ENCODE data around the gene INSL4. TPM values are rescaled to one million over a fixed set of nuclear protein-coding genes. Genes with fewer than 3 reads are reported as not detected.

INSL4 gene
- polyA plus RNA-seq (2013), result not detected

DNA sequence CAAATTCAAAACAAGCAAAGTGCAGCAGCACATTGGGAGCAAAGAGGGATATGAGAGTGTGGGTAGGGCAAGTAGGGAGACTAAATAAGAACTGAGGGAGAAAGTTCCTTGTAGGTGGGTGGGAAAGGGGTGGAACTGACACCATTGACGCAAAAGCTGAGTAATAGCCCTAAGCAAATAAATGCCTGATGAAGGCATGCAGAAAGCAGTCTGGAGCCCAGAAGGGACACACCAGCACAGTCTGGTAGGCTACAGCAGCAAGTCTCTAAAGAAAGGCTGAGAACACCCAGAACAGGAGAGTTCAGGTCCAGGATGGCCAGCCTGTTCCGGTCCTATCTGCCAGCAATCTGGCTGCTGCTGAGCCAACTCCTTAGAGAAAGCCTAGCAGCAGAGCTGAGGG lies at the start of gene INSL4:
Gene INSL4 (plus strand): TSS at position 208 of the 400 bp plus-strand sequence. CDS start 105 bp downstream, at position 313.
- no peak within 1 kb of the TSS for H3K4me3 ChIP-seq (ENCODE audit: control insufficient read depth in 1 of 7, extremely low read depth in 1 of 7, insufficient read depth in 4 of 7, low read depth in 2 of 7, low read length in 6 of 7)
- ChIA-PET CTCF (no interaction called here), POLR2A (no interaction called here)
- WGBS (ENCODE audit: insufficient coverage), result 100% methylated on average over 2 of the region's 2 CpGs
- H3K27ac ChIP-seq (ENCODE audit: insufficient read depth in 1 of 2, low read depth in 1 of 2, low read length in 2 of 2, poor library complexity in 1 of 2, severe bottlenecking in 2 of 2), result no peak within 1 kb of the TSS
- no peak for DNase-seq
- H3K36me3 ChIP-seq (ENCODE audit: control insufficient read depth in 4 of 4, insufficient read depth in 4 of 4, low read length in 3 of 4), result no peaks in the 10 kb centered on the region
- peaks cover 0 to 5% (median 0%) of the 10 kb centered on the region in 5 experiments for H3K27me3 ChIP-seq (replicated peaks in 2 of 5; ENCODE audit: control insufficient read depth in 4 of 5, insufficient read depth in 5 of 5, low read length in 4 of 5)
- no peaks in the 10 kb centered on the region for H3K4me1 ChIP-seq (ENCODE audit: control extremely low read depth in 1 of 4, control insufficient read depth in 4 of 4, insufficient read depth in 4 of 4, low read length in 3 of 4)
- H3K9me3 ChIP-seq (ENCODE audit: control extremely low read depth in 1 of 5, control insufficient read depth in 4 of 5, insufficient read depth in 2 of 5, low read depth in 1 of 5, low read length in 4 of 5), result no peaks in the 10 kb centered on the region

- H3K9me3 ChIP-seq (ENCODE audit: control extremely low read depth in 1 of 5, control insufficient read depth in 4 of 5, insufficient read depth in 2 of 5, low read depth in 1 of 5, low read length in 4 of 5), result peaks cover 0 to 8% (median 4%) of the 10 kb centered on the region in 5 experiments
- H3K27ac ChIP-seq (ENCODE audit: insufficient read depth in 1 of 2, low read depth in 1 of 2, low read length in 2 of 2, poor library complexity in 1 of 2, severe bottlenecking in 2 of 2), result no peak overlapping the region
- ChIA-PET POLR2A (no interaction called here), CTCF (interaction anchor here (1.0 kb wide), 1 partner anchor 8 kb away, joined by 3 read pairs; no protein-coding TSS in a partner anchor)
- no peaks in the 10 kb centered on the region for H3K27me3 ChIP-seq (replicated peaks in 2 of 5; ENCODE audit: control insufficient read depth in 4 of 5, insufficient read depth in 5 of 5, low read length in 4 of 5)
- no peak for DNase-seq
- H3K4me1 ChIP-seq (ENCODE audit: control extremely low read depth in 1 of 4, control insufficient read depth in 4 of 4, insufficient read depth in 4 of 4, low read length in 3 of 4), result peaks cover 0 to 12% (median 2%) of the 10 kb centered on the region in 4 experiments
- H3K4me3 ChIP-seq (ENCODE audit: control insufficient read depth in 1 of 7, extremely low read depth in 1 of 7, insufficient read depth in 4 of 7, low read depth in 2 of 7, low read length in 6 of 7), result no peak overlapping the region
- no peaks in the 10 kb centered on the region for H3K36me3 ChIP-seq (ENCODE audit: control insufficient read depth in 4 of 4, insufficient read depth in 4 of 4, low read length in 3 of 4)
- 100% methylated on average over 1 of the region's 2 CpGs for WGBS (ENCODE audit: insufficient coverage)
Measured at GRCh38 chr9:5184776-5185175, 46.4 kb upstream of the INSL4 start.

DNA sequence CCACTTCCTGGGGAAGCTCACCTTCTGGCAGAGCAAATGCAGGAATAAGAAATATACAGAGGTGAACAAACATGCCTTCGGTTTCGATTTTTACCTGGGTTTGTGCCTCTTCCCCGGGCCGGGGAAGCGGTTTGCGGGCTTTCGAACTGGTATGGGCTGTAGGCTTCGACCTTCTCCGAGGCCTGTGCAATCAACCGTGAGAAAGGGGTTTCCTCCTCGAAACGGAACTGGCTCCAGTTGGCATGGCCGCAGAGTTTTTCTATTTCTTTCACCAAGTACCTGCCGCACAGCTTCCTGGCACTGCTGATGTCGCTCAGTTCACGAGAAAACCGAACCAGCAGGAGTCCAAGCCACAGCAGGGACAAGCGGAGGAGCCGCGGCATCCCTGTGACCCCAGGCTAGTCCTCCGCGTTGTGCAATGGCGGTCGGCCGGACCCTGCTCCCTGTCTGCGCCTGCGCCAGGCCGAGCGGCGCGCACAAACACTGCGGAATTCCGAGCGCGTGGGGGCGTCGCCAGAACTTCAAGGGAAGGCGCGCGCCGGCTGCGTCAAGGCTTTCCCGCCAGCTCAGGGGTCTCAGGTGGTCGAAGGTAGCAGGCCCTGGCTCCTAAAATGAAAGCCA lies 45.9 kb upstream of the INSL4 start, which contains the start of gene INSL6:
Gene INSL6 (minus strand): TSS at position 420 of the 621 bp plus-strand sequence. CDS start 37 bp downstream, at position 383.
- 97% methylated on average over 44 of the region's 44 CpGs for WGBS (ENCODE audit: insufficient coverage)
- no peaks in the 10 kb centered on the region for H3K27me3 ChIP-seq (replicated peaks in 2 of 5; ENCODE audit: control insufficient read depth in 4 of 5, insufficient read depth in 5 of 5, low read length in 4 of 5)
- peaks cover 0 to 5% (median 4%) of the 10 kb centered on the region in 5 experiments for H3K9me3 ChIP-seq (ENCODE audit: control extremely low read depth in 1 of 5, control insufficient read depth in 4 of 5, insufficient read depth in 2 of 5, low read depth in 1 of 5, low read length in 4 of 5)
- H3K36me3 ChIP-seq (ENCODE audit: control insufficient read depth in 4 of 4, insufficient read depth in 4 of 4, low read length in 3 of 4), result no peaks in the 10 kb centered on the region
- H3K4me1 ChIP-seq (ENCODE audit: control extremely low read depth in 1 of 4, control insufficient read depth in 4 of 4, insufficient read depth in 4 of 4, low read length in 3 of 4), result peaks cover 0 to 12% (median 2%) of the 10 kb centered on the region in 4 experiments
- no peak within 1 kb of the TSS for H3K27ac ChIP-seq (ENCODE audit: insufficient read depth in 1 of 2, low read depth in 1 of 2, low read length in 2 of 2, poor library complexity in 1 of 2, severe bottlenecking in 2 of 2)
- no peak within 1 kb of the TSS for H3K4me3 ChIP-seq (ENCODE audit: control insufficient read depth in 1 of 7, extremely low read depth in 1 of 7, insufficient read depth in 4 of 7, low read depth in 2 of 7, low read length in 6 of 7)
- CTCF ChIA-PET, result interaction anchor here (0.6 to 1.1 kb wide), 4 partner anchors 9 to 676 kb away, joined by 3 to 4 read pairs (median 3); no protein-coding TSS in a partner anchor
- POLR2A ChIA-PET, result no interaction called here
- DNase-seq, result no peak

DNA sequence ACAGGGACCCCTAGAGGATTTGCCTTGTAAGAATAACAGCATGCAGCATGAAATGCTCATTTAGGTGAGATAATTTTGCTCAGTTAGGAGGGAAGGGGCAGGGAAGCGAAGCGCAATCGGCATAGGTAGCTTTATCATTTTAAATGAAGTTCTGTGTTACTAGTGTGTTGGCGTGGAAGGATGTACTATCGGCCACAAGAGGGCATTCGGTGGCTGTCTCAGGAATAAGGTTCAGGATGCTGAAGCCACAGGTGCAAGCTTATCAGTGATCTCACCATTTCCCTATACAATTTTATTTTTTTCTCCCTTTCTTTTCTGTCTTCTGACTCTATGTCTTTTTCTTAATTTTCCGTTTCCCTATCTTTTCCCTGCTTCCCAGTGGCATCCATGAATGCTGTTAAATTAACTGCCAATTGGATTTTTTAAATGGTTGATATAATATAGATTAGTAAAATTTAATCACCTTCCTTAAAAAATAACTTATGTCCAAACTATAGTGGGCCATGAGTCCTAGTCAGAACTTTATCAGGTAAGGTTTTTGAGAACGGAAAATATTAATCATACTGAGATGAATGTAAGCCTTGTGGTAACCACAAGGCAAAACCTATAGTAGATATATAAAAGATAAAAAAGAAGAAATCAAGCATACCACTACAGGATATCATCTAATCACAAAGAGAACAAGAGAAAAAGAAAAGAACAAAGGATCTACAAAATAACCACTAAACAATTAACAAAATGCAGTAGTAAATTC lies 44.6 kb upstream of the INSL4 start:
- peak; percentile 73 to 82 (median 81) for DNase-seq
- ChIA-PET POLR2A (interaction anchor here (0.7 kb wide), 1 partner anchor 464 kb away, joined by 3 read pairs; no protein-coding TSS in a partner anchor), CTCF (interaction anchor here (0.7 to 1.9 kb wide), 10 partner anchors 238 to 414 kb away, joined by 3 to 7 read pairs (median 4); no protein-coding TSS in a partner anchor)
- no peak overlapping the region for H3K27ac ChIP-seq (ENCODE audit: insufficient read depth in 1 of 2, low read depth in 1 of 2, low read length in 2 of 2, poor library complexity in 1 of 2, severe bottlenecking in 2 of 2)
- 72% methylated on average over 3 of the region's 8 CpGs for WGBS (ENCODE audit: insufficient coverage)
- H3K36me3 ChIP-seq (ENCODE audit: control insufficient read depth in 4 of 4, insufficient read depth in 4 of 4, low read length in 3 of 4), result no peaks in the 10 kb centered on the region
- H3K27me3 ChIP-seq (replicated peaks in 2 of 5; ENCODE audit: control insufficient read depth in 4 of 5, insufficient read depth in 5 of 5, low read length in 4 of 5), result no peaks in the 10 kb centered on the region
- H3K9me3 ChIP-seq (ENCODE audit: control extremely low read depth in 1 of 5, control insufficient read depth in 4 of 5, insufficient read depth in 2 of 5, low read depth in 1 of 5, low read length in 4 of 5), result no peaks in the 10 kb centered on the region
- peaks cover 0 to 12% (median 2%) of the 10 kb centered on the region in 4 experiments for H3K4me1 ChIP-seq (ENCODE audit: control extremely low read depth in 1 of 4, control insufficient read depth in 4 of 4, insufficient read depth in 4 of 4, low read length in 3 of 4)
- no peak overlapping the region for H3K4me3 ChIP-seq (ENCODE audit: control insufficient read depth in 1 of 7, extremely low read depth in 1 of 7, insufficient read depth in 4 of 7, low read depth in 2 of 7, low read length in 6 of 7)

DNA sequence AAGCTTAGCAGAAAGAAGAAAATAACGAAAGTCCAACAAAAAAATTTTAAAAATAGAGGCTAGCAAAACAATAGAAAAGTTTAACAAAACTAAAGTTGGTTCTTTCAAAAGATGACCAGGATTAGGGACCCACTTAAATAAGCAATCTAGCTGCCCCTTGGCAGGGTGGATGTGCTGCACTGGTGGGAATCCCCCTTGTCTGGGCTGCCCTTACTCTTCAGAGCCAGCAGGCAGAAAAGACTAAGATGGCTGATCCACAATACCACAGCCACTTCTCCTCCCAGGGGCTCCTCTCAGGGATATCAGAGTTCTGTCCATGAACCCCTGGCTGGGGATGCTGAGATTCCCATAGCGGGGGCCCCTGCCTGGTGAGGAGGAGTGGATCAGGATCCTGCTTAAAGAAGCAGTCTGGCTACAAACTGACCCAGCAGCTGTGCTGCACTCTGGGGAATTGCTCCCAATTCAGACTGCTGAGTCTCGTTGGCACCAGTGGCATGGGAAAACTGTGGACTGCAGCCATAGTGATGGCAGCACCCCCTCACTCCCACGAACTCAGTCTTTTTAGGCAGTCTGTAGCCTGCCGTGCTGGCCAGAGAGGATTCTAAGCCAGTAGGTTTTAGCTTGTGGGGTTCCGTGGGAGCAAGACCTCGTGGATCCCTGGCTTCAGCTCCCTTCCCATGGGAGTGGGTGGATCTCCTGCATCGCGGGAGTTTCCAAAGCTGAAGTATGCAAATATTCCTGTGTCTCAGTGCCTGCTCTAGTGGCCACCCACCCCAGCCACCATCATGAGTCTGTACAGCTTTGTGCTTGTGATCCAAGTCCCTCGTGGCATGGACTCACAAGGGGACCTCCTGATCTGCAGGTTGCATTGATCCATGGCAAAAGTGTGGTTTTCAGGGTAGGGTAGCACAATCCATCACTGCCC lies 42.9 kb upstream of the INSL4 start:
- Histone ChIP-seq H3K4me3 (ENCODE audit: control insufficient read depth in 1 of 7, extremely low read depth in 1 of 7, insufficient read depth in 4 of 7, low read depth in 2 of 7, low read length in 6 of 7) (no peak overlapping the region), H3K9me3 (ENCODE audit: control extremely low read depth in 1 of 5, control insufficient read depth in 4 of 5, insufficient read depth in 2 of 5, low read depth in 1 of 5, low read length in 4 of 5) (no peaks in the 10 kb centered on the region), H3K27me3 (replicated peaks in 2 of 5; ENCODE audit: control insufficient read depth in 4 of 5, insufficient read depth in 5 of 5, low read length in 4 of 5) (no peaks in the 10 kb centered on the region), H3K4me1 (ENCODE audit: control extremely low read depth in 1 of 4, control insufficient read depth in 4 of 4, insufficient read depth in 4 of 4, low read length in 3 of 4) (peaks cover 0 to 9% (median 2%) of the 10 kb centered on the region in 4 experiments), H3K27ac (ENCODE audit: insufficient read depth in 1 of 2, low read depth in 1 of 2, low read length in 2 of 2, poor library complexity in 1 of 2, severe bottlenecking in 2 of 2) (no peak overlapping the region), H3K36me3 (ENCODE audit: control insufficient read depth in 4 of 4, insufficient read depth in 4 of 4, low read length in 3 of 4) (no peaks in the 10 kb centered on the region)
- 100% methylated on average over 7 of the region's 10 CpGs for WGBS (ENCODE audit: insufficient coverage)
- peak in 1 of 3 donors; percentile 19 for DNase-seq
- ChIA-PET CTCF (interaction anchor here (0.7 to 1.7 kb wide), 3 partner anchors 236 to 254 kb away, joined by 3 to 4 read pairs (median 3); no protein-coding TSS in a partner anchor), POLR2A (interaction anchor here (0.6 kb wide), 1 partner anchor 227 kb away, joined by 4 read pairs; no protein-coding TSS in a partner anchor)

GRCh38 chr9:5191985-5192384 lies 39.2 kb upstream of the INSL4 start:
- Histone ChIP-seq H3K4me3 (ENCODE audit: control insufficient read depth in 1 of 7, extremely low read depth in 1 of 7, insufficient read depth in 4 of 7, low read depth in 2 of 7, low read length in 6 of 7) (no peak overlapping the region), H3K36me3 (ENCODE audit: control insufficient read depth in 4 of 4, insufficient read depth in 4 of 4, low read length in 3 of 4) (no peaks in the 10 kb centered on the region), H3K4me1 (ENCODE audit: control extremely low read depth in 1 of 4, control insufficient read depth in 4 of 4, insufficient read depth in 4 of 4, low read length in 3 of 4) (no peaks in the 10 kb centered on the region), H3K27me3 (replicated peaks in 2 of 5; ENCODE audit: control insufficient read depth in 4 of 5, insufficient read depth in 5 of 5, low read length in 4 of 5) (no peaks in the 10 kb centered on the region), H3K9me3 (ENCODE audit: control extremely low read depth in 1 of 5, control insufficient read depth in 4 of 5, insufficient read depth in 2 of 5, low read depth in 1 of 5, low read length in 4 of 5) (no peaks in the 10 kb centered on the region), H3K27ac (ENCODE audit: insufficient read depth in 1 of 2, low read depth in 1 of 2, low read length in 2 of 2, poor library complexity in 1 of 2, severe bottlenecking in 2 of 2) (no peak overlapping the region)
- WGBS (ENCODE audit: insufficient coverage), result 100% methylated on average over 2 of the region's 3 CpGs
- POLR2A ChIA-PET, result no interaction called here
- CTCF ChIA-PET, result no interaction called here
- DNase-seq, result no peak
